CD4-positive, alpha-beta T cell treated with Interleukin-17A for 4 hours (primary cell): ENCODE measurements around the gene WWP2.
"Not testable (repeated sequence)": the region's sequence is repeated elsewhere in the genome, so short reads cannot be mapped to it uniquely, and the experiment has no call there.

Source experiments
- DNase-seq: peaks from one replicate; pipeline ENCODE4 v3.0.0-alpha.2; 2020; ENCODE audit warnings: mixed read lengths

WWP2 gene

DNA sequence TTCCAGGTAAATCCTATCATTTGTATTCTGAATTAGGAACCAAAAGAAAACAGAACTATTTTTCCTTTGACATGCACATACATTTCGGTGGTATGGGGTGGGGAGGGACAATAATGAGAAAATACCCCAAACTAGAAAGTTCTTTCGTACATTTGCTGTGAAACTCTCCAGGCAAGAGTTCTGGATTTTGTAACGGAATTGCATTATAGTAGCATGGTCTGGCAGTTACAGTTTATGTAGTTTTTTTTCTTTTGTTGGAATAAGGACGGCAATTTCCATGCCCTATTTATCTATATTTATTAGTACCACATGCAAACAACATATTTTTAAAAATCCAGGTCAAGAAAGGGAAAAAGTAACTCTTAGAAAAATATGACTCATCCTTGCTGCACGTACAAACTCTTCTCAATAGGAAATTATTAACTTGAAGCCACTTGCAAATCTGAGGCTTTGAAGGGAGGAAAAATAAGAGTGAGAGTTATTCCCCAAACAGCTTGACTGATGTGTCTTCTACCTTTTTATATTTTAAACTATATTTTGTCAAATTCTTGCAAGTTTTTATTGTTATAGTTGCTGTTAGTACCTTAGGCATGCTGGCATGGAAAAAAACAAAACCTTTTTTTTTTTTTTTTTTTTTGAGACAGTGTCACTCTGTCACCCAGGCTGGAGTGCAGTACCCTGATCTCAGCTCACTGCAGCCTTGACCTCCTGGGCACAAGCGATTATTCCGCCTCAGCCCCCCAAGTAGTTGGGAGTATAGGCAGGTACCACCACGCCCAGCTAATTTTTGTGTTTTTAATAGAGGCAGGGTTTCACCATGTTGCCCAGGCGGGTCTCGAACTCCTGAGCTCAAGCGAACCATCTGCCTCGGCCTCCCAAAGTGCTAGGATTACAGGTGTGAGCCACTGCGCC lies 69.3 kb downstream of the WWP2 start:
- no peak for DNase-seq

DNA sequence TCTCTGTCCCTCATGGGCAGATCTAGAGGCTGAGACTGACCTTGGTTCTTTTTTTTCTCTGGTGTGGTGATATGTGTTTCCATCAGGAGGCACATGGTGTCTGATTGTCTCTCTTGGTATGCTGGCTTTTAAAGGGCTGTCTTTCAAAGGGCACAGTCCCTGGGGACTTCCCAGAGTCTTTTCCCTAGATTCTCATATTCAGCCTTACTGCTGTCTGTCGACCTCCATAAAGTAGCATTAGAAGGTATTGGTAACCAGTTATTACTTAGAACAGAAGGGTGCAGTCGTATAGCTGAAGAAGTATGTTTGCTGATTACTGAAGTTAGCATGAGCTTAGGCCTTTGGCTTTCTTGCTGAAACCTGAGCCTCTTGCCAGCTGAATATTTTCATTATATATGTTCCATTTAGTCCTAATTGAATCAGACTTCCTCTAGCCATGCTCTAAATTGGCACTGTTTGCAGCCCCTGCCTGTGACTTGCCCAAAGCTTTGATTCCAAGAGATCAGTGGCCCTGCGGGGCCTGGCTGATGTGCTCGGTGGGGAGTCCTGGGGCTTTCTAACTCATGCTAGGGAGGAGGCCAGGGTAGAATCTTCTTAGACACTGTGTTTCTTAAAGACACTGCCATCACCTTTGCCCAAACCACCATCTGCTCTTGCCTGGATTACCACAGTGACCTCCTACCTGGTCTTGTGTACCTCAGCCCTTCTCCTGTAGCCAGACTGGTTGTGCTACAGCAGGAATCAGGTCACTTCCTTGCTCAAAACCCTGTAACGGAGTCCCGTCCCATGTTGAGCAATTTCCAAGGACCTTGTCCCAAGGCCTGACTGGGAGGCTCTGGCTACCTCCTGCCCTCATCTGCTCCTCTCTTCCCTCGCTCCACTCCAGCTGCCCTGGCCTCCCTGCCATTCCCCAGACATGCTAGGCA lies 71.5 kb downstream of the WWP2 start:
- no peak for DNase-seq

DNA sequence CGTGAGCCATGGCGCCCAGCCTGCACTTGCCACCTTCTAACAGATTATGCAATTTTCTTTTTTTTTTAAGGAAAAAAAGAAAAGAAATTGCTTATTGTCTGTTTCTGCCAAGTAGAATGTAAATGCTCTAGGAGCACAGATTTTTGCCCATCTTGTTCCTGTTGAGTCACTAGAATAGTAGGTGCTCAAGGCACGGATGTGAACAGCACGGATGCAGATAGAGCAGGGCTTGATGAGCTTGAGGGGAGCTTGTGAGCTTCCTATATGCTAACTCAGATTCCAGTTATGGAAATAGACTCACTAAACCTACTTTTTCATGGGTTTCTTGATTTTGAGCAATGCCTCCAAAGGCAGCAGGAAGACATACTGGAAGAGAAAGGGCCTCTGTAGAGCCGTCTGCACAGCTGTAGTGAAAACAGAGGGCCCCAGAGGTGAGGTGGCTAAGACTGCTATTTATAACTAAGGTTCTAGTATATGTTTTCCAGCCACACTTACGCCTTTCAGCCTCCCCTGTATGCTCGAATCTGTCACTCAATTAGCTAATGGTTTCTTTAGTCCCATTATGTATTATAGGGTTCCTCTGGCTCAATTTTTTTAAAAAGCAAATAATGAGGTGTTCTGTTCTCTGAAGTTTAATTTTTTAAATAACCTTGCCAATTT lies 72.8 kb downstream of the WWP2 start:
- DNase-seq: no peak

DNA sequence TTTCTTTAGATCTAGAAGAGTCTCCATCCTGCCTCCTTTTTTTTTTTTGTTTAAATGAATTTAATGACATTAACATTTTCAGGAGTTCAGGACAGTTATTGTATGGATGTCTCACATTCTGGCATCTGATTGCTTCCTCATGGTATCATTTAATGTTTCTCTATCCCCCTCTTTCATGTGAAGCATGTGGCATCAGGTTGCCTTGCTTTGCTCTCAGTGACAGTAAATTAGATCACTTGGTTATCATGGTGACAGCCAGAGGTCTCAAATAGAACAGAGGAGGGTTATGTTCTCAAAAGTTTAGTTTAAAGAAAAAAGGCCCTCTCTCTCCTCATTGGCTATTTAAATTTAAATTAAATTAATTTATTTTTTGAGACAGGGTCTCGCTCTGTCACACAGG lies 74.1 kb downstream of the WWP2 start:
- DNase-seq: no peak

DNA sequence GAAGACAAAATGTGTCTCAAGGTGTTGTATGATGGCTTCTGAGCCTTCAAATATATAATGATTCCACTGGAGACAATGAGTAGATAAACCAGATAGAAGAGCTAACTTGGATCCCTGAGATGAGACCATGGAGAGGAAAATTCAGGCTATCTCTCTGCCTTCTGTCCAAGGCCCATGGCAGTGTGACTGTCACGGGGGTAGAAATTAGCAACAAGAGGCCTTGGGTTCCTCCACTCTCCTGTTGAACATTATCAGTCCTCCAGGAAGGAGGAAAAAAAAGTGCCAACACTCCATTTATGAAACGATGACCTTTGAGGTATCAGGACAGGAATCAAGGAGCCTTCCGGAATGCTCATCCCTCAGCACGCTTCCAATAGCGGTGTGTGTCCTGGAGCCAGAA lies 75.2 kb downstream of the WWP2 start:
- no peak for DNase-seq

DNA sequence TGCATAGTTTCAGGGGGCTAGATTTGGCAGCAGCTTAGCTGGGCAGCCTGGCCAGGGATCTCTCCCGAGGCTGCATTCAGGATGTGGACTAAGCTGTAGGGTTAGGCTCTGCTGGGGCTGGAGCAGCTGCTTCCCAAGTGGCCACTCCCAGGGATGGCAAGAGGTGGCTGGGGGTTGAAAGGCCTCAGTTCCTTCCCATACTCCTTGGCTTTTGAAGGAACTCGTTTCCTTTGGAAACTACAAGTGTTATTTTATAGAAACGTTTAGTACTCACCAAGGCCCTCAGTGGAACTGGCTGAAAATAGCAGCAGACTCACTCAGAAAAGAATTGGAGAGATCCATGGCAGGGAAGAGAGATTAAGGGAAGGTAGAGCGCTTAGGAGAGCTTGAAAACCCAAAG lies 76.4 kb downstream of the WWP2 start:
- DNase-seq: no peak

DNA sequence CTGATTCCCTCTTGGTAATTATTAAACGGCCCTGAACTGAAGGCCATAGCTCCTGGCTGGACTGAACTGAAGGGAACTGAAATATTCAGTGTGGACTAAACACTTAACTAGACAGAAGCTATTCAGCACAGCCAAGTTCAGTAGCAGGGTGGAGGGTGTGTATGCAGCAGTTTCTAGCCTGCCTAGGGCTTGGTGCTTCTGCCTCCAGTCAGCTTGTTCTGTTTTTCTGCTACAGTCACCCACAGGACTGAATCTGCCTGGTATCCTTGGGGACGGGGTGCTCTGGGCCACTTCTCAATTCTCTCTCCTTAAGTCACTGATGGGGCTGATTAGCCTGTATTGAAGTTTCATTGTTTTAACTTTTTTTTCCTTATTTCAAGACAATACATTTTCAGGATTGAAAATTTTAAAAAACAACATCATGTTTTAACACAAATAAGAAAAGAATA lies 77.1 kb downstream of the WWP2 start:
- DNase-seq: no peak

DNA sequence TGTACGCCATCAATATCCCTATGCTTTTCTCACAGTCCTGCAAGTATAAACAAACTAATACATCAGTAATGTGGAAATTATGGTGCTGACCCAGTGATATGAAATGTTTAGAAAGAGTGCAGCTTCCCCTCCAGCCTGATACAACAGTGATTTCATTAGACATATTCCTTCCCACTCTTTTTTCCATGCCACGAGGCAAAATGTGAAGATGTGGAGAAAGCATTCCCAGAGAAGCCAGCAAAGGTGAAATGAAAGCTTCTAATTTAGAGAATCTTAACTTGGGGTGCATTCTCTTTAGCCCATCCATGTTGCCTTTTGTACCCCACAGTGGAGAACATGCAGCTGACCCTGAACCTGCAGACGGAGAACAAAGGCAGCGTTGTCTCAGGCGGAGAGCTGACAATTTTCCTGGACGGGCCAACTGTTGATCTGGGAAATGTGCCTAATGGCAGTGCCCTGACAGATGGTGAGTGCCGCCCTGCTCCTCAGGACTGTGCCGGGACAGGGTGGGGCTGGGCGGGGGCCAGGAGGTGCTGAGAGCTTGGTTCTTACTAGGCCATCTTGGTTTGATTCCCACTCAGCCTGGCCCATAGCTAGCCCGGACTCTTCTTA lies 77.8 kb downstream of the WWP2 start:
- DNase-seq: no peak

DNA sequence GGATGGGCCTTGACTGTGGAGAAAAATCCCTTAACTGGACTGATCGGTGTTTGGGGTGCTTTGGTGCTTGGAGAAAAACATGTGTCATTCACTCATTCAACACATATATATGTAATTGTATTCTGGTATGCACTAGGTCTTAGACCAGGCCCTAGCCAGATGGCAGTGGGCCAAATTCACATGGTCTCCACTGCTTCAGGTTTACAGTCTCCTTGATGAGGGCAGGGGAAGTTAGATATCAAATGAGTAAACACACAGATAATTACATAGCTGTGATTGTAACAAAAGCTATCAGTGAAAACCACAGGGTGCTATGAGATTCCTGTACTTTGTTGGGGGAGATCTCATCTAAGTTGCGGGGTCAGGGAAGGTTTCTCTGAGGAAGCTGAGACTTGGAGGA lies 78.8 kb downstream of the WWP2 start:
- no peak for DNase-seq

DNA sequence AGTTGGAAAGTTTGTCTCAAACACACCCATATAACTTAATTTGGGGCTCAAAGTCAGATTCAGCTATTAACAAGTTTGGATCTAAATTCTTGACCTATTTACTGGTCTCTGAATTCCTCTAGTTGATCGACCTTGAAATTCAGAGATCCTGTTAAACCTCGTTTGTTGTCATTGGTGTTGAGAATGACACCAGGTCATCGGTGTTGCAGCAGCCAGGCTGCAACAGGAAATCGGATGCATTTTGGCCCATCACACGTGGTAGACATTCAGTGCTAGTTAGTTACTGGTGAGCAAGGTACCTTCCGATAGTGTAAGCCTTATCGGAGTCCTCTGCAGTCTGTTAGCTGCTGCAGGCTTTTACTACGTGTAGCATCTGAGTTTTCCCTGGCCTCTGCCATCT lies 82.3 kb downstream of the WWP2 start:
- no peak for DNase-seq

DNA sequence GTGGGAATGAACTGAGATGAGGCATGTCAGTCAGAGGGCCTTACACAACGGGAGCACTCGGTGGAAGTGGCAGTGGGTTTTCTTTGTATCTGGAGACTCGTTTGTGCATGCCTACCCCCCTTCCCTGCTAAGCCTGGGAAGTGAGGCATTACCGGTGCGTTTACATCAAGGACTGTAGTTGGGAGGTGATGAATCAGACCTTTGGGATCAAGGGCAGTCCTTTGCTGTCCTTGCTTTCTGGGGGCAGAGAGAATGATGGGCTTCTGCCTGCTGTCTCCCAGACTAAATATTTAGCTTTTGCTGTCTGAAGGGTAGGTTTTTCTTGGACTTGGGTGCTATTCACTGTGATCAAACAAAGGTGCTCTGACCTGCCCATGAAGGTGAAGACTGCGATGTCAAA lies 83.0 kb downstream of the WWP2 start:
- no peak for DNase-seq

DNA sequence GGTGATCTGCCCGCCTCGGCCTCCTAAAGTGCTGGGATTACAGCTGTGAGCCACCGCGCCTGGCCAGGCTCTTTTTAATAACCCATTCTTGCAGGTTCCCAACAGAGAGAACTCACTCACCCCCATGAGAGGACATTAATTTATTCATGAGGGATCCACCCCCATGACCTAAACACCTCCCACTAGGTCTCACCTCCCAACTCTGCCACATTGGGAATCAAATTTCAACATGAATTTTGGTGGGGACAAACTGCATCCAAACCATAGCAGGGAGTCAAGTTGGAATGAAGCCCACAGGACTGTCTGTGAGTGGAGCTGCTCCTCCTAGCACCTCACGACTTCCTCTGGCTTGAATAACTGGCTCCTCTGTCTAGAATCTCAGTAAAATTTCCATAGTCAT lies 85.5 kb downstream of the WWP2 start:
- no peak for DNase-seq

DNA sequence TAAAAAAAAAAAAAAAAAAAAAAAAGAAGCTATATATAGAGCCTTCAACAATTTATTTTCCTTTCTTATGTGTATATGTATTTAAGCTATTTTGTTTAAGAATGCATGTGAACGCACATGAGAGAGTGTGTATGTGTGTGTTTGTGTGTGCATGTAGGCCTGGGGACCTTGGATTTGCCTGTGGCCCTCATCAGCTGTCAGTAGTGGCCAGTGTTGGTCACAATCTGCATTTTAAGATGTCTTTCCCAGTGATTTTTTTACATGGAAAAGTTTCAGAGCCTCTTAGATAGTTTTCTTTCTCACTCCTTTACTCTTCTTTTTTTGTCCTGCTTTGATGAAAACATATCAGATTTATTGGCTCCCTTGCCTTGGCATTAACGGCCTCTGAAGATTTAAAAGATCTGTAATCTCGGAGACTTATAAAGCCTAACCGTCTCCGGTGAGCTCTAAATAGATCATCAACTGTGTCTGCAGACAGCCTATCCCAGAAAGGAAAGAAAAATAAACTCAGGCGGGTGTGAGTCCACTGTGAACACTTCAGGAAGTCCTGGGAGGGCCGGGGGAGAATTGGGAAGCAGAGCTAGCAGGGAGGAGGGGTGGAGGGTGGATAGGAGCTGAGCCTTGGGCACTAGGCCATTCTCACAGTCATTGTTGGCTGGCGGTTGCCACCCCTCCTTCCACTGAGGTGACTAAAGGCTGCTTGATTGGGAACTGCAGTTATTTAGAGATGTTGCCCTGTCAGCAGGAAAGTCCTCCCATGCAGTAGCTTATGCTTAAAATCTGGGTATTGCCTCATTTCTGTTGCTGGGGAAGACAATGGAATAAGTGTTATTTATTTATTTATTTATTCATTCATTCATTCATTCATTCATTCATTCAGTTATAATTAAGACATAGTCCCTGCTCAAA lies 86.8 kb downstream of the WWP2 start:
- no peak for DNase-seq

DNA sequence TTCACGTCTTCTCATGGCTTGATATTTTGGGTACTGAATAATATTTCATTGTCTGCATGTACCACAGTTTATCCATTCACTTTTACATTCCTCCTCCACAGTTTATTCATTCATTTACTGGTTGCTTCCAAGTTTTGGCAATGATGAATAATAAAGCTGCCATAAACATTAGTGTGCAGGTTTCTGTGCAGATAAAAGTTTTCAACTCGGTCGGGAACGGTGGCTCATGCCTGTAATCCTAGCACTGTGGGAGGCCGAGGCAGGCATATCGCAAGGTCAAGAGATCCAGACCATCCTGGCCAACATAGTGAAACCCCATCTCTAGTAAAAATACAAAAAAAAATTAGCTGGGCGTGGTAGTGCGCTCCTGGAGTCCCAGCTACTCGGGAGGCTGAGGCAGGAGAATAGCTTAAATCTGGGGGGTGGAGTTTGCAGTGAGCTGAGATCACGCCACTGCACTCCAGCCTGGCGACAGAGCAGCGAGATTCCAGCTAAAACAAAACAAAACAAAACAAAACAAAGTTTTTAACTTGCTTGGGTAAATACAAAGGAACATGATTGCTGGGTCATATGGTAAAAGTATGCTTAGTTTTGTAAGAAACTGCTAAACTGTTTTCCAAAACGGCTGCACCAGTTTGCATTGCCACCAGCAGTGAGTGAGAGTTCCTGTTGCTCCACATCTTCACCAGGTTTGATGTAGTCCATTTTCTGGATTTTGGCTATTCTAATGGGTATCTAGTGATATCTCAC lies 89.5 kb downstream of the WWP2 start:
- no peak for DNase-seq

DNA sequence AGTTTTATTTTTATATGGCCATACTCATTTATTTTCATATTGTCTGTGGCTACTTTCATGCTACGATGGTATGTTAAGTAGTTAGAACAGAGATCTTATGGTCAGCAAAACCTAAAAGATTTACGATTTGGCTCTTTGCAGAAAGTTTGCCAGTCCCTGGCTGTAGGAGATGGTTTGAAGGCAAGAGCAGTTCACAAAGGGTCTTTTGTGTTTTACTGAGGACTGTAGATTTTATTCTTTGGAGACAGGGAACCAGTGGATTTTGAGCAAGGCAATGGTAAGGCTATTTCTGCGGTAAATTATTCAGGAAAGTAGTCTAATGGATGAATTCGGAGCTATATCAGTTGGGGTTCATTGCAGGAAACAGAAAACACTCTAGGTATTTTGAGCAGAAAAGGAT lies 90.7 kb downstream of the WWP2 start:
- DNase-seq: no peak

DNA sequence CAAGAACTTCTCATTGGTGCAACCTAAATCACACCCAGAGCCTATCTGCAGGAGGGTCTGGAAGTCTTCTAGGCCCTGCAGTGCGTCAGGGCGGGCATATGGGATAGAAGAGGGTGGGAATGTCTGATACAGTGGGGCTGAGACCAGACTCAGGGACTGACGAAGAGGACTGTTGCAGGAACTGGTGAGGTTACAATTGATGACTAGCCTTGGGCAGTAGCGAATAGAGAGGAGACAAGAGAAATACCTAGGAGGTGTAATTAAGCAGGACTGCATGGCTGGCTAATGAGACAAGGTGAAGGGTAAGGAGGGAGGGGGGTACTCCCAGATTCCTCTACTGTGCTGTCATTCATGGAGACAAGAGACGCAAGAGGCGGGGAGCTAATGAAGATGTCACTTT lies 91.3 kb downstream of the WWP2 start:
- no peak for DNase-seq

DNA sequence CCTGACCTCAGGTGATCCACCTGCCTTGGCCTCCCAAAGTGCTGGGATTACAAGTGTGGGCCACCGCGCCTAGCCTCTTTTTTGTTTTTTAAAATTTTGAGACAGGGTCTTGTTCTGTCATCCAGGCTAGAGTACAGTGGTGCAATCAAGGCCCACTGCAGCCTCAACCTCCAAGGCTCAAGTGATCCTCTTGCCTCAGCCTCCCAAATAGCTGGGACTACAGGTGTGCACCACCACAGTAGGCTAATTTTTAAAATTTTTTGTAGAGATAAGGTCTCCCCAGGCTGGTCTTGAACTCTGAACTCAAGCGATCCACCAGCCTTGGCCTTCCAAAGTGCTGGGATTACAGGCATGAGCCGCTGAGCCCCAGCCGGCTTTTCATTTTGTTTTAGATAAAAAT lies 92.6 kb downstream of the WWP2 start:
- DNase-seq: not testable (repeated sequence)

DNA sequence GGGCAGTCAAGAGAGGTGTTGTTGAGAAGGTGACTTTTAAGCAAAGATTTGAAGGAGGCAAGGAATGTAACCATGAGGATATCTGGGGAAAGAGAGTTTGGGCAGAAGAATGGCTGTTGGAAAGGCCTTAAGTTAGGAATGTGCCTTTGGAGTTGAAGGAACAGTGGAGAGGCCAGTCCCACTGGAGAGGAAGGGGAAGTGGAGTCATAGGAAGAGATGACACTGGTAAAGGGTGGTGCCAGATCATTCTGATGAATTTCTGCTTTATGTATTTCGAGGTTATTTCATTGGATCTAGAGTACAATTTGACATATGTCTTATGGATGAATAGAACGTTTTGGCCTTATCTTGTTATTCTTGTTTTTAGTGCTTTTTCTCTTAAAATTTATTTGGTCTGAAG lies 93.5 kb downstream of the WWP2 start:
- DNase-seq: no peak

DNA sequence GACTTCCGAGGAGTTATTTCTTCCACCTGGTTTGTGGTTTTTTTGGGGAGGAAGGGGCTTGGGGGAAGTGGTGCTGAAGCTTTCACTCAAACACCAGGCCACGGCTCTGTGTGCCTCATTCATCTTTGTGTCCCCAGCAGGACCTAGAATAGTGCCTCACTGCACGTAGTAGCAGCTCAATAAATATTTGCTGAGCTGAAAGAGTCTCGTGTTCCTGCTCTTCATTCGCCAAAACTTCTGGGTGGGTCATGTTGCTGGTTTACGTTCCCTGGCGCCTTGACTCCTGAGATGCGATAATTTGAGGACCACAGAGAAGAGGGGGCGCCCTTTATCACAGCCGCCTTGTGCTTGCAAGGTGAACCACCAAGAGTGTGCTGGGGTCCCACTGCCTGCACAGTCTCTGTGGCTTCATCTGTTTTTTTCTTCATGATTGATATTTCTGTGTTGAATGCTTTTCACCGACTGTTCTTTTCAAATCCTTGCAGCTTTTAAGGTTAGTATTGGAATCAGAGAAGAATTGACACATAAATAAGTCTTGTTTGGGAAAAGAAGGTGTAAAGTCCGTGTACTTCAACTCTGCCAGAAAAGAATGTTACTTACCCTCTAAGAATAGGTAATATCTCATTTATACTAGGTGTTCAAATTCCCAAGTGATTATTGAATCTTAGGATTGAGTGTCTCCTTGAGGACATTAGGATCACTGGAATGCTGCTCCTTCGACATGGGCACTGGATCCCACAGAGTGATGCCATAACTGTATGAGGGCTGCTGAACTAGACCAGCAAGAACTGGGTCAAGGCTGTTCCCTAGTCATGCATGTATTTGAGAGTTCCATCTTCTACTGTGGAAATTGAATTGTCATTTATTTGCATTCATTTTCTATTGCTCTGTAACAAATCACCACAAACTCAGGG lies 96.3 kb downstream of the WWP2 start:
- no peak for DNase-seq
